HPDE6-E6E7 (cell line): Measurements from ENCODE around the gene AFAP1.
A peak's percentile ranks its signal among the peaks of the same experiment; 100 is the strongest.

Experiments
- DNase-seq: peaks from one replicate; pipeline ENCODE4 v3.0.0; 2011; ENCODE audit warnings: missing footprints; ENCODE audit errors: extremely low spot score

Gene AFAP1

DNA sequence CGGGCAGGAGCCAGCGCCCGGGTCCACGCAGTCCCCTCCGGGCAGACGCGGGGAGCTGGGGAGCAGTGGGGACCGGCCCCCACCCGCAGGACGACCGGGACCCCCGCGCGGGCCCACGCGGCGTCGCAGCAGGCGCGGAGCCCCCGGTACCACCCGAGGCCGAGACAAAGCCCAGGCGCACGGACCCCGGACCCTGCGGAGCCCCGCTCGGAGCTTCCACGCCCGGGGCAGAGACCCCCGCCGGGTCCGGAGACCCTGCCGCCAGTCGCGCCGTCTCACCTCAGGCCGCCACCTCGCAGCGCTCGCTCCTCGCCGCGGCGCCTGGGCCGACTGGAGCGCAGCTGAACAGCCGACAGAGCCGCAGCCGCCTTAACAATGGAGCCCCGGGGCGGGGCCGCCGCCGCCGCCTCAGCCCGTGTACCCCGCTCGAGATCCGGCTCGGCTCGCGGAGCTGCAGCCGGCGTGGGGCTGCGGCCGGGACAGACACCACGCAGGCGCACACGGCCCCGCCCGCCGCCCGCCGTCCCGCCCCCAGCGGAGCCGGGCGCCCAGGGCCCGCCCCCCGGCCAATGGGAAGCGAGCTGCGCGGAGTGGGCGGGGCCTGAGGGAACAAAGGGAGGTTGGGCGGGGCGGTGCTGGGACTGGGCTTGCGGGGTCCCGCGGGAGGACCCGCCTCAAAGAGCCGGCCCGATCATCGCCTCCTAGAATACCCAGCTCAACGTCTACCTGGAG is at the start of gene AFAP1:
TSS of gene AFAP1 (minus strand) at position 485 of the 732 bp plus-strand sequence. CDS start 67,783 bp downstream, outside the sequence.
- DNase-seq = peak; percentile 90

DNA sequence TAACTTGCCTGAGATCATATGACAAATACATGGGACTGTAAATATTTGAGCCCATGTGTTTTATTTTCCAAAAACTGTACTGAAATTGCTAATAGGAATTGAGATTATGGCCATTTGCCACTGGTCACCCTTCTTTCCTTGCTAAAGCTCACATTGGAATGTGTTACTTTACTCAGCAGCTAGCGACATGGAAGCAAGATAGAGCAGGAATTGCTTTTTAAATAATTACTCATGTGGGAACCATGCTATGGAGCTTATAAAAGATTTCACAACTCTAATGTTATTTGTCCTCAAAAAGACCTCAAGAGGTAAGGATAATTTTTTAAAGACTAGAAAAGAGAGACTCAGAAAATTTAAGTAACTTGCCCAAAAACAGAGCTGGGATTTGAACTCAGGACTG is 48.8 kb upstream of the AFAP1 start:
- no peak for DNase-seq

GRCh38 chr4:7987148-7987989 is 47.7 kb upstream of the AFAP1 start:
- peak; percentile 58 for DNase-seq

- DNase-seq = no peak
Measured at GRCh38 chr4:7985891-7986441, 46.3 kb upstream of the AFAP1 start.

DNA sequence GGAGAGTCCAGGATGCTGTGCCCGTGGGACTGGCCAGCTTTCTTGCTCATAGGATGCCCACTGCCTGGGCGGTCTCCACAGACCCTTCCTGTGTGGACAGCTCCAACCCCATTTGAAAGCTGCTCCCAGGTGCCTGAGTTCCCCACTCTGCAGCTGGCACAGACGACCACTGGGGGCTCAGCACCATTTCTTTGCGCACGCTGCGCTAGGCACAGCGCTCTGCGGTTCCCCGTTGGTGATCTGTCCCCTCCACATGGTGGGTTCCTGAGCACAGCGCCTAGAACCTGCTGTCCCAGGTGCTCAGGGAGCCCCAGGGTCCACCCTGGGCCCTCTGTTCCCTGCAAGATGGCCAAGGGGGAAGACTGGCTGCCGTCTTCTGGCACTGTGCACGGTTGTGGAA is 45.4 kb upstream of the AFAP1 start:
- DNase-seq = no peak

DNA sequence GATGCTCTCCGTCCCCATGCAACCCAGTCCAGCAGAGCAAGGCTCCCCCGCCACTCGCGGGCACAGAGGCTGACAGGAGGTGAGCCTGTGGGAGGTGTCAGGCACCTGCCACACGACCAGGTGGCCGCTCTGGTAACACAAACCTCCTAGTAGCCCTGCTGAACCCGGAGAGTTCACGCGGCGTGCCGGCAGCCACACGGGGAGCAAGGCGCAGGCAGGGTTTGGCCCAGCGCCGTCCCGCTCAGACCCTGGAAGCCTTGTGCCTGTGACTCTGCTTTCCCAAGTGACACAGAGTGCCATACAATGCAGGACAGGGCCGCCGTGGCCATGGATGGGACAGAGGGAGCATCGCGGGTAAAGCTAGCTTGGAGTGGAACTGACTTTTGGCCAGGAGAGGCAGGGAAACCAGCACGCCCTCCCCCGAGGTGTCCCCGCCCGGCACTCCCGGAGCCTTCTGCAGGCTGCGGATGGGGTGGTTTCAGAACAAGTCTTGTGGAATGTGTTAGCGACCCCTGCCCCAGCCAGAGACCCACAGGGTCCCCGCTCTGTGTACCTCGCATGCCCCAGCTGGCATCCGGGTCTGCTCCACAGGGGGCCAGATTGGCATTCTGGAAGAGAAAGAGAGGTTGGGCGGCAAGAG is 44.7 kb upstream of the AFAP1 start:
- no peak for DNase-seq

DNA sequence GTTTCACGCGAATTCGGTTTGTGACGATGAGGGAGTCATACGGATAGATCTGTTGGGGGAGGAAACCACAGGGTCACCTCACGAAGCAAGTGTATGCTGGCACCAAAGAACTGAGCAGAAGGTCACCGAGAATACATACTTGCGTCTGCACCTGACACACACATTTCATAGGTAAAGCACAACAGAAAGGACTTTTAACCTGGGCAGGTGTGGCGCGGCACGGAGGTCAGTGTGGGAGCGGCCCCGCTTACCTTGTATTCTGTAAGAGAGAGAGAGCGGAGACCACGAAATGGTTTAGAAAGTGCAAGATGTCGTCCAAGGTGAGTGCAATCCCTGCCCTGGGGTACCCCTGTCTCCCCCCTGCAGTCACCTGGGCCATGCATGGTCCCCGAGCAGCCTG is 43.6 kb upstream of the AFAP1 start:
- DNase-seq = no peak

GRCh38 chr4:7981738-7982394 is 42.2 kb upstream of the AFAP1 start:
- no peak for DNase-seq

DNA sequence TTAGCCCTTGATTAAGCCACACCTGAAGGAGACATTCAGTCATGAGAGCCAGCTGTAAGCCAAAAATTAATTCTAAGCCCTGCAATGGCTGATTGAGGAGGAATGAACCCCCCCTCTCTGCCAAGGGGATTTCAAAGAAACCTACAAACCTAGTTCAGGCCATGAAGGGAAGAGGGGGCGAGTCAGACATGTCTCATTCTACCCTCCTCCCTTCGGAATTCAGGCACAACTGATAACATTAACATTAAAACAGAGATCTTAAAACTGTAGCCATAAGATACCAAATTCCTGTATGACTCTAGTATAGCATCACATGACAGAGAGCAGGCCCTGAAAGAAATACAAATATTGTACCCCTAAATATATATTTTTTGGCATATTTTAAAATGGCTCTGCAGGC is 40.4 kb upstream of the AFAP1 start:
- DNase-seq = no peak

- no peak for DNase-seq
Measured at GRCh38 chr4:7979652-7979968, 39.9 kb upstream of the AFAP1 start.

DNA sequence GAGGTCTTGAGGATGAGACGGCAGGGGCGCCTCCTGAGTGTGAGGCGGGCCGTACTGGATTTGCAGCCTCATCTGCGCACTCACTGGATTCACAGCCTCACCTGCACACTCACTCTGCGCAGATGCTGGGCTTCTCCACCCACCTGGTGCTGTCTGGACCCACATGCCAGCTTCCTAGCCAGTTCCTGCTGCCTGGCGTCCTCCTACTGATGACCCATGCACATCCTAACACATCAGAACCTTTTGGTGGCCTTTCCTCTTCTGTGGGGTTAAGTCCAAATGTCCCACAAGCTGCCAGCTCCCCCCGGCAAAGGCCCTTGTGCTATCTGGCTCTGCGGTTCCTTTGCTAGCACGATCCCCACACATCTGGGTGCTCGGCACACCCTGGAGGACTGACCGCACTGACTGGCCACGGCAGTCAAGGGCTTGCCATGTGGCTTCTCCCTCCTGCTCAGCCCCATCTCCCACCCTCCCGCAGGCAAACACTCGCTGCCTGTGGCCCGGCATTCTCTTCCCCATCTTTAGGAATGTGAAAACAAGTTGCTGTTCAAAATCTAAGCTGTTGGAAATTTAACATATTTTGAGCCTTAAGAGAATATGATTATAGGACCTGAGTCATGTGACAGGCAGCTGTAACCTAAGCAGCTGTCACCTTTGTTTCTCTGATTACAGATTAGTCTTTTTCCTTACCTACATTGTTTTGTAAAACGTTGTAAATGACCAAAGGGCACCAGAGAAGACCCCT is 39.4 kb upstream of the AFAP1 start:
- no peak for DNase-seq

GRCh38 chr4:7978489-7978888 is 38.8 kb upstream of the AFAP1 start:
- DNase-seq = no peak

DNA sequence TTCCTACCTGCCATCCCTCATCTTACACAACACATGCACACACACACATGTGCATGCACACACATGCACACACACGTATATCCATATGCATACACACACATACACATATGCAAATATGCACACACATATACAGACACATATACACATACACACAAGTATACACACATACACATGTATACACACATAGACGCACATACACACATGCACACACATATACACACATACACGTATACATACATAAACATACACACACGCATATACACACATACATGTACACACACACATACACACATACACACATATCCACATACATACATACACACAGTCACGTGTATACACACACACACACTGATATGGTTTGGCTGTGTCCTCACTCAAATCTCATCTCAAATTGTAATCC is 37.0 kb upstream of the AFAP1 start:
- no peak for DNase-seq

- no peak for DNase-seq
Measured at GRCh38 chr4:7976025-7976424, 36.4 kb upstream of the AFAP1 start.

- no peak for DNase-seq
Measured at GRCh38 chr4:7974425-7974824, 34.8 kb upstream of the AFAP1 start.

- no peak for DNase-seq
Measured at GRCh38 chr4:7973545-7973981, 33.9 kb upstream of the AFAP1 start.

GRCh38 chr4:7971881-7972500 is 32.3 kb upstream of the AFAP1 start:
- DNase-seq = no peak

GRCh38 chr4:7971159-7971631 is 31.5 kb upstream of the AFAP1 start:
- DNase-seq = no peak

- no peak for DNase-seq
Measured at GRCh38 chr4:7970361-7970946, 30.8 kb upstream of the AFAP1 start.

DNA sequence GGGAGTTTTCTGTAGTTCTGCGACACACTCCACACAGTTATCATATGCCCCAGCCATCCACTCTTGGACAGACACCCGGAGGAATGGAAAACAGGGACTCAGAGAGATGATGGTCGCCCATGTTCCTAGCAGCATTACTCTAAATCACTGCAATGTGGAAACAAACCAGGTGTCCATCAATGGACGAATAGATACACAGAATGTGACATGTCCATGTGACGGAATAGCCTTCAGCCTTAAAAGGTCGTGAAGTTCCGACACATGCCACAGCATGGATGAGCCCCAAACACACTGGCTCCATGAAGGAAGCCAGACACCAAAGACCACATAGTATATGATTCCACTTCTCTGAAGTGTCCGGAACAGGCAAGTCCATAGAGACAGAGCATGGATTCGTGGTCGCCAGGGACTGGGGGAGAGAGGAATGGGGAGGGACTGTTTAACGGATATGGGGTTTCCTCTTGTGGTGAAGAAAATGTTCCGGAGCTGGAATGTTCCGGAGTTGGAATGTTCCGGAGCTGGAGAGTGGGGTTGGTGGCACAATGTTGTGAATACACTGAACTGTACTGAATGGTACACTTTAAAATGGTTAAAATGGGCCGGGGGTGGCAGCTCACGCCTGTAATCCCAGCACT is 28.7 kb upstream of the AFAP1 start:
- no peak for DNase-seq
